Stimulated activated CD8-positive, alpha-beta memory T cell treated with anti-CD3 and anti-CD28 coated beads, Interleukin-4, amount 100 ng/mL, for 4 hours (primary cell): Measurements from ENCODE around the gene MACF1.

Experiments
- DNase-seq, 2 donors: peaks; one replicate each; pipeline ENCODE4 v3.0.0-alpha.2; 2020; ENCODE audit warnings: low read depth in 2 of 2, low spot score in 1 of 2

The MACF1 gene

GRCh38 chr1:39391691-39392679, 187.5 kb downstream of the MACF1 start:
- DNase-seq = no peak

- DNase-seq = no peak
Observed at GRCh38 chr1:39392851-39393573, 188.5 kb downstream of the MACF1 start.

GRCh38 chr1:39393645-39394044, 189.2 kb downstream of the MACF1 start:
- DNase-seq = no peak

GRCh38 chr1:39394059-39394458, 189.6 kb downstream of the MACF1 start:
- DNase-seq = no peak

GRCh38 chr1:39394598-39394997, 190.1 kb downstream of the MACF1 start:
- no peak for DNase-seq

GRCh38 chr1:39395357-39395831, 190.9 kb downstream of the MACF1 start:
- DNase-seq = no peak

- no peak for DNase-seq
Observed at GRCh38 chr1:39396671-39397070, 192.2 kb downstream of the MACF1 start.

- DNase-seq = no peak
Observed at GRCh38 chr1:39397487-39397886, 193.0 kb downstream of the MACF1 start.

GRCh38 chr1:39398278-39399021, 194.0 kb downstream of the MACF1 start:
- no peak for DNase-seq

- no peak for DNase-seq
Observed at GRCh38 chr1:39401106-39401505, 196.6 kb downstream of the MACF1 start.

GRCh38 chr1:39404876-39405275, 200.4 kb downstream of the MACF1 start:
- DNase-seq = no peak

- no peak for DNase-seq
Observed at GRCh38 chr1:39405358-39405757, 200.9 kb downstream of the MACF1 start.

- no peak for DNase-seq
Observed at GRCh38 chr1:39406533-39407450, 202.3 kb downstream of the MACF1 start.

- no peak for DNase-seq
Observed at GRCh38 chr1:39407510-39407895, 203.0 kb downstream of the MACF1 start.

GRCh38 chr1:39407896-39408640, 203.6 kb downstream of the MACF1 start:
- DNase-seq = no peak

GRCh38 chr1:39408641-39409054, 204.2 kb downstream of the MACF1 start:
- peak; percentile 46 to 72 for DNase-seq

GRCh38 chr1:39409055-39409816, 204.7 kb downstream of the MACF1 start:
- DNase-seq = no peak

- DNase-seq = no peak
Observed at GRCh38 chr1:39410915-39411436, 206.5 kb downstream of the MACF1 start.
